GM21723 (cell line): ENCODE data around the gene MT1A.

Experiments used
- ATAC-seq: cut with Tn5 transposase; IDR thresholded peaks from one replicate; pipeline ENCODE4 v1.9.1; 2021; ENCODE audit warnings: mild to moderate bottlenecking, moderate library complexity; ENCODE audit not compliant: unreplicated experiment

Gene MT1A

GRCh38 chr16:56630134-56630533, 8.3 kb upstream of the MT1A start:
- ATAC-seq, result peak; percentile 87

DNA sequence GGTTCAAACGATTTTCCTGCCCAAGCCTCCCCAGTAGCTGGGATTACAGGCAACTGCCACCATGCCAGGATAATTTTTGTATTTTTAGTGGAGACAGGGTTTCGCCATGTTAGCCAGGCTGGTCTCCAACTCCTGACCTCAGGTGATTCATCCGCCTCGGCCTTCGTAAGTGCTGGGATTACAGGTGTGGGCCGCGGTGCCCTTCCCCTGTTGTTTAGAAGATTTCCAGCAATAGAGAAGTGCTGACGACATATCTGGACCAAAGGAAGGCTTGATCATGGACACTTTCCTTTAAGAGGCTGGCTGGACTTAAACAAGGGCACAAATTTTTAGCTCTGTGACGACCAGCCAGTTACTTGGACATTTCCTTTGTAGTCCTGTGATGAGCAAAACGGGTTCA, 7.3 kb upstream of the MT1A start:
- ATAC-seq, result no peak

DNA sequence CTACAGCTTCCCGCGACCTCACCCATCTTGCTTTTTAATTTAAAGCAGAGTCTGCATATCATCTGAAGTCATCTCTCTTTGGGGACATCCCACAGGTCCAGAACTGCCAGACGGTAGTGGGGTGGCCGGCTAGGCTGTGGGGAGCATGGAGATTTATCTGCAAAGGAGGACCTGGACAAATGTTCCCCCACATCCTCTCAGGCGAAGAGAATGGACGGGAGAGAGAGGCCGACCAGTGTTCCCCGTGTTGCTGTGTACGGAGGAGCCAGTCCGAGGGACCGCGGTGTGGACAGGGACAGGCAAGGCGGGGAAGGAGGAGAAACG, 6.7 kb upstream of the MT1A start:
- ATAC-seq, result no peak

DNA sequence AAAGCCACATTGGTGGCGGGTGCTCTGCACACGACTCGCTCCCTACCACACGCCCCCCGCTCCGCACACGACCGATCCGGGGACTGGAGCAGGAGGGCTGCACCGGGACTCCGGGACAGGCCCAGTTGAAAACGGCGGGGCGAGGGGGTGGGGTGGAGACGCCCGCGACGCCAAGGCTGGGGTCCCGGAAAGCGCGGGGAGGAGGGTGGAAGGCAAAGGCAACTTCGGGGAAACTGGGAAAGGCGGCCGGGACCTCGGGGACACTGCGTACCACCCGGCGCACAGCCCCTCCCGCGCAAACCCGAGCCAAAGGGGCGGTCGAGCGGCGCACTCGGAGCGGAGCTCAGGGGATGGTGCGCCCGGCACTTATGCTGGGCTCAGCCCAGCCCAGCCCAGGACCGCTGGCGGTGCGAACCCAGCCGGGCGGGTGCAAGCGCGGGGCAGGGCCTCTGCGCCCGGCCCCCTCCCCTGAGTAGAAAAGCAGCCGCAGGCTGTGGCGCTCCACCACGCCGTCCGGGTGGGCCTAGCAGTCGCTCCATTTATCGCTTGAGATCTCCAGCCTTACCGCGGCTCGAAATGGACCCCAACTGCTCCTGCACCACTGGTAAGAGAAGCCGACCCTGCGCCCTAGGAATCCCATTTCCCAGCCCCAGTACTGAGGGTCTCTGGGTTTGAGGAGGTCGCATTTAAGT, 6.2 kb upstream of the MT1A start, which contains the start of gene MT1M:
MT1M (plus strand) TSS at position 504 of the 692 bp plus-strand sequence; CDS start at position 577, 73 bp downstream.
- ATAC-seq, result no peak

- ATAC-seq, result no peak
Measured at GRCh38 chr16:56632848-56633365, 5.6 kb upstream of the MT1A start.

GRCh38 chr16:56633535-56633934, 4.9 kb upstream of the MT1A start:
- no peak for ATAC-seq

DNA sequence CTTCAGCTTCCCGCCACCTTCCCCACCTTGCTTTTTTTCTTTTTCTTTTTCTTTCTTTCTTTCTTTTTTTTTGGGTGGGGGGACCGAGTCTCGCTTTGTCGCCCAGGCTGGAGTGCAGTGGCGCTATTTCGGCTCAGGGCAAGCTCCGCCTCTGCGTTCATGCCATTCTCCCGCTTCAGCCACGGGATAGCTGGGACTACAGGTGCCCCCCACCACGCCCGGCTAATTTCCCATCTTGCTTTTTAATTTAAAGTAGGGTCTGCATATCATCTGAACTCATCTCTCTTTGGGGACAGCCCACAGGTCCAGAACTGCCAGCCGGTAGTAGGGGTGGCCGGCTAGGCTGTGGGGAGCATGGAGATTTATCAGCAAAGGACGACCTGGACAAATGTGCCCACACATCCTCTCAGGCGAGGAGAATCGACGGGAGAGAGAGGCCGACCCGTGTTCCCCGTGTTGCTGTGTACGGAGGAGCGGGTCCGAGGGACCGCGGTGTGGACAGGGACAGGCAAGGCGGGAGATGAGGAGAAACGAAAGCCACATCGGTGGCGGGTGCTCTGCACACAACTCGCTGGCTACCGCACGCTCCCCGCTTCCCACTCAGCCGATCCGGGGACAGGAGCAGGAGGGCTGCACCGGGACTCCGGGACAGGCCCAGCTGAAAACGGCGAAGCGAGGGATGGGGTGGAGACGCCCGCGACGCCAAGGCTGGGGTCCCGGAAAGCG, 3.6 kb upstream of the MT1A start:
- ATAC-seq, result no peak

DNA sequence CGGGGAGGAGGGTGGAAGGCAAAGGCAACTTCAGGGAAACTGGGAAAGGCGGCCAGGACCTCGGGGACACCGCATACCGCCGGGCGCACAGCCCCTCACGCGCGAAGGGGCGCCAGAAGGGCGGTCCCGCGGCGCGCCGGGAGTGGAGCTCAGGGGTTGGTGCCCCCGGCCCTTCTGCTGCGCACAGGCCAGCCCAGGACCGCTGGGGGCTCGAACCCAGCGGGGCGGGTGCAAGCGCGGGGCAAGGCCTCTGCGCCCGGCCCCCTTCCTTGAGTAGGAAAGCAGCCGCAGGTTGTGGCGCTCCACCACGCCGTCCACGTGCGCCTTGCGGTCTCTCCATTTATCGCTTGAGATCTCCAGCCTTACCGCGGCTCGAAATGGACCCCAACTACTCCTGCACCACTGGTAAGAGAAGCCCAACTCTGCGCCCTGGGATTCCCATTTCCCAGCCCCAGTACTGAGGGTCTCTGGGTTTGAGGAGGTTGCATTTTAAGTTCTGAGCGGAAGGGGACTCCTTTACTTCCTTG, 3.0 kb upstream of the MT1A start:
- ATAC-seq, result no peak

- no peak for ATAC-seq
Measured at GRCh38 chr16:56636616-56637413, 1.7 kb upstream of the MT1A start.

DNA sequence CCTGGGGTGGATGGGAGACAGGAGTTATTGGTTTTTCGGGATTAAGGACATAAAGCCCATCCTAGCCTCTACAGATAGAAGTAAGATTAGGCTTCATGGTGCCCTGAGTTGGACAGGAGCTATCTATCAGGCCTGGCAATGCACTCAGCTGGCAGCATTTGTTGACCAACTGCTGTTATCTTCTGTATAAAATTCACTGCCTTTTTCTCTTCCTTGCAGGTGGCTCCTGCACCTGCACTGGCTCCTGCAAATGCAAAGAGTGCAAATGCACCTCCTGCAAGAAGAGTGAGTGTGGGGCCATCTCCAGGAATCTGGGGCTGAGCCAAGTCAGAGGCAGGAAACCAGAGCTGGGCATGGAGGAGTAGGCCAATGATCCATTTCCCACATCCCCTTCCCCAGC, 579 bp downstream of the MT1A start:
- no peak for ATAC-seq

DNA sequence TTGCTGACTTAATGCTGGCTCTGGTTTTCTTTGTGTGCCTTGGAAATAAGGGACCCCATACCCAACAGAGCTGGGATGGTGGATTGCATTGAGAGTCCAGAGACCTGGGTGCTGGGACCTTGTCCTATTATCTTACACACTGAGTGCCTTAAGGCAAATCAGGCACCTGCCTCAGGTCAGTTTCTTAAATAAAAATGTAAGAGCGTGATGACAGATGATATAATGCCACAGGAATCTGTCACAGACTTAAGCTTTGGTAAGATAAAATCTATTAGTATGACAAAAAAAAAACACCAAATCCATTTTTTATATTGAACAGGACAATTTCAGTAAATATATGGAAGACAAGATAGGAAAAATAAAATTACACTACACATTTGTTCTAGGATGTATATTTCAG, 1.6 kb downstream of the MT1A start:
- no peak for ATAC-seq

DNA sequence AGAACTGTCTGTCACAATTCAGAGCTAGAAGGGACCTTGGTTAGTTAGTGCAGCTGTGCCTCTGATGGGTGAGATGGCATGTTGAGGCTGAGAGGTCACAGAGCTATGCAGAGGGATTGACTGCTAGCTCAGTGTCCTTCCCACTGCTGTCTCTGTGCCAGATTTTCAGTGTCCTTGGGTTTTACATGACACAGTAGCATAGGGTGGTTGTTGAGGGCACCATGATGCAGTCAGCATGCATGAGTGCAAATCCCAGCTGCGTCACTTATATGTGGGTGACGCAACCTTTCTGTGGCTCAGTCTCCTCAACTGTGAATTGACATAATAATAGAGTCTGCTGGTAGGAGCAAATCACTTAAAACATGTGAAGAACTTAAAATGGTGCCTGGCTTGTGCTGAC, 2.7 kb downstream of the MT1A start:
- ATAC-seq, result no peak

GRCh38 chr16:56643080-56643778, 4.8 kb downstream of the MT1A start:
- ATAC-seq, result no peak

DNA sequence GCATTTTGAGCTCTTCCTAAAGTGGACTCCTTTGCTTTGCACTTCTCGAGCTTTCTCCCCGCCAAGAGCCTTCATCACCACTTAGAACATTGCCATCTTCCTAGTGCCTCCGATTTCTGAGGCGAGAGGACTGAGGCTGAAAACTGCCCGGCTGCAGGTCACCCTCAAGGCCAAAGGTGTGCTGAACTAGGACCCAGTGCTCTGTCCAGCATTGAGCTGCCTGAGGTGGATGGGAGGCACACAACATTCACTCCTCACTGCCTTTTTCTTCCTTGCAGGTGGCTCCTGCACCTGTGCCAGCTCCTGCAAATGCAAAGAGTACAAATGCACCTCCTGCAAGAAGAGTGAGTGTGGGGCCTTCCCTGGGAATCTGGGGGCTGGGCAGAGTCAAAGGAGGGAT, 5.4 kb downstream of the MT1A start:
- ATAC-seq, result no peak

DNA sequence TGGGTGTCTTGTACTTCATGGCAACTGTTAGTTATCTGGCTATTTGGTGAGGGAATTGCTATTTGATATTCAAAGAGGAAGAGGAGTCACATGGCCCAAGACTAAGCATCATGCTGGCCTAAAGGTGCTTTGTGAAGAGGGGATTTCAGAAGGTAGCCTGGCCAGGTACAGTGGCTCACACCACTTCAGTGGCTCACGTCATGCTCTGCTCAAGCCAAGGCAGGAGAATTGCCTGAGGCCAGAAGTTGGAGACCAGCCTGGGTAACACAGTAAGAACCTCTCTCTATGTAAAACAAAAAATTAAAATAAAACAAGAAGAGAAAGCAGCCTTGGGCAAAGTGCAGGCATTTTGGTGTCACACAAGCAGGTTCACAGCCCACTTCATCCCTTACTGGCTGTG, 6.8 kb downstream of the MT1A start:
- ATAC-seq, result no peak

DNA sequence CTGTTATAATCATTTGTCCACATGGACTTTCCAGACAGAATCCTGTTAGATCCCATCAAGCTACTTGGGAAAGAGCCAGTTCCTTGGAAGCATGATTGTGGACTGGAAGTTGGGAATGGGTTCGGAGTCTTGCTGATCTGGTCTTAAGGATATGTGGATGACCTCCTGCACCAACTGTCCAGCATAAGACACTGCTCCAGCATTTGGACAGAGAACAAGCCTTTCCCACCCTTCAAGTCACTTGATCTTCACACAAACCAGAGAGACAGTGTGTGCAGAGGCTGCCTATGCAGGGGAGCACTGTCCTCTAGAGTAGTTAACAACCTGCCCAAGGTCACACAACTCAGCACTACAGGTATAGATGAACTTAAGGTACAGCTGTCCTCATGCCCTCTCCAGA, 7.4 kb downstream of the MT1A start:
- no peak for ATAC-seq

DNA sequence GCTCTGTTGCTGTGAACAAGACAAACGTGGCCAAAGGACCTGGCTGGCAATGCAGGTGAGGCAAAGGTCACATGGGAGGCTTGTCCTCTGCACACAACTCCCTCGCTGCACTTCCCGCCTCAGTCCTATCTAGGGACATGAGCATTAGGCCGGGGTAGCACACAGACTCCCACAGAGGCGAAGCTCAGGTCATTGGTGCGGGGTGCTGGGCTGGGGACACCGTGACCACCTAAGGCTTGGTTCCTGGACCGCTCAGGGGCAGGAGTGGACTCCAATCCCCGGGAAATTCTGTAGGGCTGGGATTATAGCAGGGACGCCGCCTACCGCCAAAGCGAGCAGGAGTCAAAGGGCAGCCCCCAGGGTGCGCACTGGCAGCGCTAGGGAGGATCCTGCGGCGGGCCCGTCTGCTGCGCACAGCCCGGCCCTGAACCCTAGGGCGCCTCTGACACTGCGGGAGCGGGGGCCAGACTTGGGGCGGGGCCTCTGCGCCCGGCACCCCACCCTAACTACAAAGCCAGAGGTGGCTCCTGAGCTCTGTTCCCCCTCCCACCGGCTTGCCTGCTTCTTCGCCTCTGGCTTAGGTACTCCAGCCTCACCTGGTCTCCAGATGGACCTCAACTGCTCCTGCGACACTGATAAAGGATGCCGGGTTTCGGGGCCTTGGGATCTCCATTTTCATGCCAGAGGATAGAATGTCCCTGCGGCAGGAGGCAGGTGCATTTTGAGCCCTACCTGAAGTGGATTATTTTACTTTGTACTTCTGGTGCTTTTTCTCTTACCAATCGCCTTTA, 9.4 kb downstream of the MT1A start:
- ATAC-seq, result no peak

DNA sequence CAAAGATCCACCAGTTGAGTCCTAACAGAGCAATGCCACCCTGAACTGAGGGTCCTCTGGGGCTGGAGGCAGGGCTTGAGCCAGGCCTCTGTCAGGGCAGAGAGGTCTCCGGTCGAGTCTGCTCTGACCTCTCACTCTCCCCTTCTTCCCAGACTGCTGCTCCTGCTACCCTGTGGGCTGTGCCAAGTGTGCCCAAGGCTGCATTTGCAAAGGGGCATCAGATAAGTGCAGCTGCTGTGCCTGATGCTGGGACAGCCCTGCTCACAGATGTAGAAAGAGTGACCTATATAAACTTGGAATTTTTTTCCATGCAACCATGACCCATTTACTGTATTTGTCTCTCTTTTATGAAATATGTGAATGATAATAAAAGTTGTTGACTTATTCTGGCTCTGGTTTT, 10.8 kb downstream of the MT1A start:
- no peak for ATAC-seq

DNA sequence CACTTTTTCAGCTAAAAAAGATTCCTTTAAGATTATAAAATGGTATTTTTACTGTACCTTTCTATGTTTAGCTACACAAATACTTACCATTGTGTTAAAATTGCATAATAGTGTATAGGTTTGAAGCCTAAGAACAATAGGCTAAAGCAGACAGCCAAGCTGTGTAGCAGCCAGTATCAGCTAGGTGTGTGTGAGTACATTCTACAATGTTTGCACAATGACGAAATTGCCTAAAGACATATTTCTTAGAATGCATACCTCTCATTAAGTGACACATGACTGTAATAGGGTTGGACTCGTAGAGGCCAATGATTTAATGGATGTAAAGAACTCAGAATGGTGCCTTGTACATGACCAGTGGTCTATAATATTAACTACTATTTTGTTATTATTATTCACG, 11.4 kb downstream of the MT1A start:
- ATAC-seq, result no peak

GRCh38 chr16:56651586-56651985, 13.1 kb downstream of the MT1A start, which contains the start of gene MT1B:
Gene MT1B (plus strand): TSS chr16:56651886. CDS start chr16:56651954, 68 bp downstream.
- no peak for ATAC-seq
